Mesodermal cell (in vitro differentiated cells): ENCODE data around the gene MRAP.

Experiments
- H3K27ac ChIP-seq: 2 replicates; pipeline ENCODE4 v1.7.0; 2013; ENCODE audit warnings: mild to moderate bottlenecking, low read depth, low read length, moderate library complexity; ENCODE audit not compliant: severe bottlenecking
- H3K36me3 ChIP-seq: 2 replicates; pipeline ENCODE4 v1.7.1; 2013; ENCODE audit warnings: mild to moderate bottlenecking, low read length, moderate library complexity; ENCODE audit not compliant: control insufficient read depth, insufficient read depth
- H3K4me1 ChIP-seq: one replicate; pipeline ENCODE4 v1.7.1; 2013; ENCODE audit warnings: mild to moderate bottlenecking, low read length; ENCODE audit not compliant: insufficient read depth, control insufficient read depth, poor library complexity, severe bottlenecking
- H3K4me3 ChIP-seq: 2 replicates; pipeline ENCODE4 v1.7.0; 2013; ENCODE audit warnings: low read length, control low read depth, mild to moderate bottlenecking; ENCODE audit not compliant: insufficient read depth, poor library complexity, severe bottlenecking; ENCODE audit errors: extremely low read depth
- H3K9me3 ChIP-seq: 2 replicates; pipeline ENCODE4 v1.7.1; 2013; ENCODE audit warnings: mild to moderate bottlenecking, low read length, moderate library complexity; ENCODE audit not compliant: control insufficient read depth
- WGBS, 2 experiments: methylation state at CpG; one replicate each; pipeline ENCODE4 v1.1.5; 2013; ENCODE audit warnings: missing lambda C conversion rate in 2 of 2; ENCODE audit not compliant: insufficient coverage in 2 of 2; 5-methylcytosine and 5-hydroxymethylcytosine counted together

Gene MRAP

GRCh38 chr21:32334980-32335531, 36.4 kb downstream of the MRAP start:
- Histone ChIP-seq H3K4me1 (peaks cover 24% of the 10 kb centered on the region), H3K27ac (peak overlapping the region; percentile 73), H3K4me3 (no peak overlapping the region), H3K36me3 (peaks cover 77% of the 10 kb centered on the region), H3K9me3 (peaks cover 4% of the 10 kb centered on the region)
- 69 to 75% methylated on average over 7 to 9 of the region's 12 CpGs for WGBS, 2 experiments

- Histone ChIP-seq H3K9me3 (peaks cover 4% of the 10 kb centered on the region), H3K4me1 (peaks cover 17% of the 10 kb centered on the region), H3K27ac (peak overlapping the region; percentile 73), H3K36me3 (peaks cover 85% of the 10 kb centered on the region), H3K4me3 (no peak overlapping the region)
- WGBS, 2 experiments = 82 to 90% methylated on average over 15 to 26 of the region's 27 CpGs
Observed at GRCh38 chr21:32335601-32336575, 37.2 kb downstream of the MRAP start.

DNA sequence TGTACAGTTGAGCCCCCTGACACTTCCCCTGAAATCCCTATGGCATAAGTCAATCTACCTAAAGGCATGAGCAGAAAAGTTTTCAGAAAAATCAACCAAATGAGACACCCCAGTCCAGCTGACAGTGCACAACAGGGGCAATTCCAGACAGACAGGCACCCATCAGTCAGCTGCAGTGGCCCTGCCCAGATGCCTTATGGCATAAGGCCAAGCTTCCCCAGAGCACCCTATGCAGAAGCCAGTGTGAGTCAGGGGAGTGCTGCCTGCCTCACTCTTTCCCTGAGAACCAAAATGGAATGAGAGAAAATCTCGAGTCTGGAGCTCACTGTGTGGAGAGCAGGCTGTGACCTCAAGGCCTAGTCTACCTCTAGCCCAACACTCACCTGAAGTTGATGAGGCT, 38.1 kb downstream of the MRAP start:
- Histone ChIP-seq H3K36me3 (peaks cover 89% of the 10 kb centered on the region), H3K27ac (no peak overlapping the region), H3K4me1 (peaks cover 14% of the 10 kb centered on the region), H3K4me3 (no peak overlapping the region), H3K9me3 (peaks cover 4% of the 10 kb centered on the region)
- WGBS, 2 experiments = 67 to 85% methylated on average over 1 of the region's 1 CpG

DNA sequence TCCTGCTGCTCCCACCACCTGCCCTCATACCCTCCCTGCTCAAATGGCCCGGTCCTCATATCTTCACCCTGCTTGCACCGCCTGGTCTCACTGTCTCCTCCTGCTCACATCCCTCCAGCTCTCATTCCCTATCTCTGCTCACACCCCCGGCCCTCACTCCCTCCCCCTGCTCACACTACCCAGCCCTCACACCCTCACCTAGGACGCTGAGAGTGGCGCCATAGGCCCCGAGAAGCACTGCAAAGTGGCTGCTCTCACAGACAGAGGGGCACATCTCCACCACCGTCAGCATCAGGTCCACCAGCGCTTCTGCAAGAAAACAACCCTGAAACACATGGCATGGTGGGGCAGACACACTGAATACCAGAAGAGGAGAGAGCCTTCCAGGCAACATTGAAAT, 38.6 kb downstream of the MRAP start:
- H3K36me3 ChIP-seq = peaks cover 90% of the 10 kb centered on the region
- peaks cover 4% of the 10 kb centered on the region for H3K9me3 ChIP-seq
- peaks cover 14% of the 10 kb centered on the region for H3K4me1 ChIP-seq
- WGBS, 2 experiments = 87 to 96% methylated on average over 4 to 8 of the region's 8 CpGs
- H3K4me3 ChIP-seq = no peak overlapping the region
- no peak overlapping the region for H3K27ac ChIP-seq

DNA sequence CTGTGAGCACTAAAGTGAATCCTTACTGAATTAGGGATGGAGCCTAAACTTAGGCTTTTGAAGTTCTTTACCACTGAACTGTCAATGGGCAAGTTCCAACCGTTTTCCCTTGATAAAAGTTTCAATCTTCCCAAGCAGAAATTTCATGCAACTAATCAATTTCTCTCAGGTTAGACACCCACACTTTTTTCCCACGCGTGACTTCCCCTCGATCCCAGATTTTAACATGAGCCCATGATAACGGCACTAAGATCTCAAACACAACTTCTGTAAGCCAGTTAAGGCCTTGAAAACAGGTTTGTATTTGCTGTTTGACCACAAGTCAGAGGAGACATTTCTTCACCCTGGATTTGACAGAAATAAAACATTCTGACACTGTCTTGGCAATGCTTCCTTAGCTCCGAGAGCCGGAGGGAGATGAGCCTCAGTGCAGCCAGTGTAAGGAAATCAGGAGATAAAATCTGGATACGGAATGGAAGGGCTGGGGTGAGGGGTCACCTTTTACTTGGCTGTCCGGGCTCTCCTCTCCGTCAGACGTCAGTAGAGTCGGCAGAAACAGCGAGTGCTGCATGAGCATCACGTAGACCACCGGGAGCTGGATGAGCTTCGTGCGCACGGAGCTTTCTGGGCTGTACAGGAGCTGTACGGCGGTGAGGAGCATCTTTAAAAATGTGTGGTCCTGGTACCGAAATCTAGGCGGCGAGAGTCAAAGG, 39.7 kb downstream of the MRAP start:
- Histone ChIP-seq H3K4me1 (peaks cover 14% of the 10 kb centered on the region), H3K27ac (no peak overlapping the region), H3K9me3 (no peaks in the 10 kb centered on the region), H3K4me3 (no peak overlapping the region), H3K36me3 (peaks cover 92% of the 10 kb centered on the region)
- 94 to 97% methylated on average over 16 to 19 of the region's 23 CpGs for WGBS, 2 experiments

DNA sequence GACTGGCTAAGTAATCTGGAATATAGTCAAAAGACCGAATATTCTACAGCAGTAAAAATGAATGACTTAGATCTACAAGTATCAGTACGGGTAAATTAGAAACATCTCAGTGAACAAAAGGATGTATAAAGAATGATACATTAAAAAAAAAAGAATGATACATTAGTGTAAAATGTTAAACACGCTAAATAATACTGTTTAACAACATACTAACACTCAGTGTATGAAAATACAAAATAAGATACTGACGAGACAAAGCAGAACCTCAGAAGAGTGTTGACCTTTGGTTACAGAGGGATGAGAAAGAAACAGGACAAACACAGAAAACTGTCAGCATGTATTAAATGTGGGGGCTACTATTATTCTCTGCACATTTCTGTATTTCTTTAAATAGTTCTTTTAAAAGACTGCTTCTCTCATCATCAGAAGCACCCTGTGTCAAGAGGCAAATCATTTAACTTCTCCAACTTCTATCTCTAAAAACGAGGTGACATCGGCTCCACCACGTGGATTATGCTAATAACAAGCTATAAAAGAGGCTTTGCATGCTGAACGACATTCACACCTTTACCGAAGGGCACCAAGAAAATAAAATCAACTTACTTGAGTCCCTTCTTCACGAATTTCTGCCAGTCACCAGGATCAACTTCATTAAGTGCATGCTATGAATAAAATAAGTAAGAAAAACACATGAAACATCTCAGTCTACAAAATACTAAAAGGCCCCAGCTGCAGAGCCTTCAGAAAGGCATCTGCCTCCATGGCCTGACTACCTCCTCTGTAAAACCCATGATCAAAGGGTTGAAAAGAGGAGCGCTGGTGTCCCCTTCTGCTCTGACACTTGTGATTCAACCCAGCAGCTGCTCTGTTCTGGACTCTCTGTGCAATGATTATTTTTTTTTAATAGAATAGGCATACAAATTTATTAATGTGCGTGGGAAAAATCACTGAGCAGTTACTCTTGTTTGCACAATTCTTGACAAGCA, 42.5 kb downstream of the MRAP start:
- 96 to 100% methylated on average over 4 to 7 of the region's 12 CpGs for WGBS, 2 experiments
- H3K36me3 ChIP-seq = peaks cover 94% of the 10 kb centered on the region

DNA sequence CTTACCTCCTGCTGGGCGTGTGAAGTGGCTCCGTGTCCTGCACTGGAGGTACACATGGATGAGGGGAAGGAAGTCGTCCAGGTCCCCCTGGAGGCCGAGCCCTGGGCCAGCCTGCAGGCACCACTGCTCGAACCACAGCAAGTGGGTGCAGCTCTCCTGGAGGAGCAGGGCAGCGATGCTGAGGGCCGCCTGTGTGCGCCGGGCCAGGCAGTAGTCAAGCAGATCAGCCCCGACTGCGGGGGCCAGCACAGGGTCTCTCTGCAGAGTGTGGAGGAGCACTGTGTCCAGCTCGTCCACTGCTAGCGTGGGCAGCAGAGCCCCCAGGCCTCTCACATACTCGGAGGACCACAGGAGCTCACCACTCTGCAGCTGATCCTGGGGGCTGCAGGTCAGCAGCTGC, 48.3 kb downstream of the MRAP start:
- Histone ChIP-seq H3K9me3 (peaks cover 6% of the 10 kb centered on the region), H3K27ac (no peak overlapping the region), H3K4me1 (peaks cover 4% of the 10 kb centered on the region), H3K4me3 (no peak overlapping the region), H3K36me3 (peaks cover 98% of the 10 kb centered on the region)
- WGBS, 2 experiments = 93 to 96% methylated on average over 10 to 13 of the region's 14 CpGs

More for the DNA sequence above, 42.5 kb downstream of the MRAP start:
- no peak overlapping the region for H3K4me3 ChIP-seq
- H3K4me1 ChIP-seq = peaks cover 3% of the 10 kb centered on the region
- H3K27ac ChIP-seq = no peak overlapping the region
- H3K9me3 ChIP-seq = peaks cover 6% of the 10 kb centered on the region

- Histone ChIP-seq H3K9me3 (peaks cover 6% of the 10 kb centered on the region), H3K4me3 (no peak overlapping the region), H3K4me1 (peaks cover 4% of the 10 kb centered on the region), H3K36me3 (peaks cover 98% of the 10 kb centered on the region), H3K27ac (no peak overlapping the region)
- 88 to 94% methylated on average over 8 to 11 of the region's 12 CpGs for WGBS, 2 experiments
Observed at GRCh38 chr21:32347351-32347750, 48.7 kb downstream of the MRAP start.

DNA sequence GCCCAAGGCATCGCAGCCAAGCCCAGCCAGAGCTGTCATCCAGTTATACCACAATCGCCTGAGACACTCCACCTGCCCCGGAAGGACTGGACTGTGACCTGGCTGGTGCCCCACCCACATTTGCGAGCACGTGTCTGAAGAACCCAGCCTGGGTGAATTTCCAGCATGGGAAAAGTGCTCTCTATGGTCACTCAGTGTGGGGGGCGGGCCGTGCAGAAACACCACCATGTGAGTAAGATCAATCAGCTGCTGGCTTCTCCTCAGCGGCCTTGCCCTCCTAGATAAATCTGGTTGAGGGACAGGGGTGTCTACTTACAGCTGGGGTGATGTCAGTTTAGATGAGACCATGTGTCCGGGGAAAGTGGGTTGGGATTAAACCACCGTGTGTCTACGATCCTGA, 49.3 kb downstream of the MRAP start:
- H3K27ac ChIP-seq = no peak overlapping the region

More for the DNA sequence above, 49.3 kb downstream of the MRAP start:
- no peak overlapping the region for H3K4me3 ChIP-seq
- WGBS, 2 experiments = 94 to 96% methylated on average over 11 of the region's 11 CpGs
- peaks cover 6% of the 10 kb centered on the region for H3K9me3 ChIP-seq
- H3K4me1 ChIP-seq = peaks cover 4% of the 10 kb centered on the region
- H3K36me3 ChIP-seq = peaks cover 99% of the 10 kb centered on the region
